ENCODE results near the gene TIGD1.

TIGD1 gene

GRCh38 chr2:232503809-232504323 is 46.5 kb downstream of the TIGD1 start:
- DNase-seq, result no peak
- Histone ChIP-seq H3K4me1 (ENCODE audit: control insufficient read depth, insufficient read depth, low read length, poor library complexity, severe bottlenecking) (peaks cover 4% of the 10 kb centered on the region), H3K4me3 (ENCODE audit: insufficient read depth, low read depth, low read length, poor library complexity, severe bottlenecking) (no peak overlapping the region), H3K9me3 (ENCODE audit: control insufficient read depth, low read length) (no peaks in the 10 kb centered on the region), H3K36me3 (ENCODE audit: control insufficient read depth, insufficient read depth, low read length) (no peaks in the 10 kb centered on the region), H3K27me3 (replicated peaks; ENCODE audit: control insufficient read depth, insufficient read depth, low read length, poor library complexity, severe bottlenecking) (peaks cover 15% of the 10 kb centered on the region), H3K27ac (ENCODE audit: insufficient read depth, low read length, poor library complexity, severe bottlenecking) (no peak overlapping the region)

GRCh38 chr2:232502911-232503808 is 47.2 kb downstream of the TIGD1 start:
- H3K4me1 ChIP-seq (ENCODE audit: control insufficient read depth, insufficient read depth, low read length, poor library complexity, severe bottlenecking), result peaks cover 4% of the 10 kb centered on the region
- H3K4me3 ChIP-seq (ENCODE audit: insufficient read depth, low read depth, low read length, poor library complexity, severe bottlenecking), result peak overlapping the region; percentile 29
- H3K9me3 ChIP-seq (ENCODE audit: control insufficient read depth, low read length), result no peaks in the 10 kb centered on the region
- DNase-seq, result peak; percentile 6 to 40 (median 18)
- H3K27ac ChIP-seq (ENCODE audit: insufficient read depth, low read length, poor library complexity, severe bottlenecking), result no peak overlapping the region
- peaks cover 15% of the 10 kb centered on the region for H3K27me3 ChIP-seq (replicated peaks; ENCODE audit: control insufficient read depth, insufficient read depth, low read length, poor library complexity, severe bottlenecking)
- no peaks in the 10 kb centered on the region for H3K36me3 ChIP-seq (ENCODE audit: control insufficient read depth, insufficient read depth, low read length)

GRCh38 chr2:232502511-232502910 is 47.8 kb downstream of the TIGD1 start:
- peaks cover 15% of the 10 kb centered on the region for H3K27me3 ChIP-seq (replicated peaks; ENCODE audit: control insufficient read depth, insufficient read depth, low read length, poor library complexity, severe bottlenecking)
- no peak overlapping the region for H3K4me3 ChIP-seq (ENCODE audit: insufficient read depth, low read depth, low read length, poor library complexity, severe bottlenecking)
- H3K9me3 ChIP-seq (ENCODE audit: control insufficient read depth, low read length), result no peaks in the 10 kb centered on the region
- H3K27ac ChIP-seq (ENCODE audit: insufficient read depth, low read length, poor library complexity, severe bottlenecking), result no peak overlapping the region
- H3K4me1 ChIP-seq (ENCODE audit: control insufficient read depth, insufficient read depth, low read length, poor library complexity, severe bottlenecking), result peaks cover 4% of the 10 kb centered on the region
- peak in 1 of 3 donors; percentile 22 for DNase-seq
- H3K36me3 ChIP-seq (ENCODE audit: control insufficient read depth, insufficient read depth, low read length), result no peaks in the 10 kb centered on the region

- Histone ChIP-seq H3K4me1 (ENCODE audit: control insufficient read depth, insufficient read depth, low read length, poor library complexity, severe bottlenecking) (peaks cover 4% of the 10 kb centered on the region), H3K27ac (ENCODE audit: insufficient read depth, low read length, poor library complexity, severe bottlenecking) (no peak overlapping the region), H3K4me3 (ENCODE audit: insufficient read depth, low read depth, low read length, poor library complexity, severe bottlenecking) (no peak overlapping the region), H3K27me3 (replicated peaks; ENCODE audit: control insufficient read depth, insufficient read depth, low read length, poor library complexity, severe bottlenecking) (peaks cover 15% of the 10 kb centered on the region), H3K9me3 (ENCODE audit: control insufficient read depth, low read length) (no peaks in the 10 kb centered on the region), H3K36me3 (ENCODE audit: control insufficient read depth, insufficient read depth, low read length) (no peaks in the 10 kb centered on the region)
- no peak for DNase-seq
These were observed 48.5 kb downstream of the TIGD1 start for GRCh38 chr2:232501794-232502390.

- Histone ChIP-seq H3K4me1 (ENCODE audit: control insufficient read depth, insufficient read depth, low read length, poor library complexity, severe bottlenecking) (peaks cover 4% of the 10 kb centered on the region), H3K9me3 (ENCODE audit: control insufficient read depth, low read length) (no peaks in the 10 kb centered on the region), H3K36me3 (ENCODE audit: control insufficient read depth, insufficient read depth, low read length) (no peaks in the 10 kb centered on the region), H3K4me3 (ENCODE audit: insufficient read depth, low read depth, low read length, poor library complexity, severe bottlenecking) (no peak overlapping the region), H3K27ac (ENCODE audit: insufficient read depth, low read length, poor library complexity, severe bottlenecking) (no peak overlapping the region), H3K27me3 (replicated peaks; ENCODE audit: control insufficient read depth, insufficient read depth, low read length, poor library complexity, severe bottlenecking) (peaks cover 15% of the 10 kb centered on the region)
- no peak for DNase-seq
These were observed 49.0 kb downstream of the TIGD1 start for GRCh38 chr2:232501331-232501771.

GRCh38 chr2:232498452-232498851 is 51.9 kb downstream of the TIGD1 start:
- no peaks in the 10 kb centered on the region for H3K9me3 ChIP-seq (ENCODE audit: control insufficient read depth, low read length)
- H3K4me3 ChIP-seq (ENCODE audit: insufficient read depth, low read depth, low read length, poor library complexity, severe bottlenecking), result no peak overlapping the region
- H3K27ac ChIP-seq (ENCODE audit: insufficient read depth, low read length, poor library complexity, severe bottlenecking), result no peak overlapping the region
- peaks cover 8% of the 10 kb centered on the region for H3K27me3 ChIP-seq (replicated peaks; ENCODE audit: control insufficient read depth, insufficient read depth, low read length, poor library complexity, severe bottlenecking)
- no peaks in the 10 kb centered on the region for H3K36me3 ChIP-seq (ENCODE audit: control insufficient read depth, insufficient read depth, low read length)
- peaks cover 4% of the 10 kb centered on the region for H3K4me1 ChIP-seq (ENCODE audit: control insufficient read depth, insufficient read depth, low read length, poor library complexity, severe bottlenecking)
- no peak for DNase-seq

Measured in effector memory CD4-positive, alpha-beta T cell (primary cell).